ENCODE measurements around the gene GPR155.

DNA sequence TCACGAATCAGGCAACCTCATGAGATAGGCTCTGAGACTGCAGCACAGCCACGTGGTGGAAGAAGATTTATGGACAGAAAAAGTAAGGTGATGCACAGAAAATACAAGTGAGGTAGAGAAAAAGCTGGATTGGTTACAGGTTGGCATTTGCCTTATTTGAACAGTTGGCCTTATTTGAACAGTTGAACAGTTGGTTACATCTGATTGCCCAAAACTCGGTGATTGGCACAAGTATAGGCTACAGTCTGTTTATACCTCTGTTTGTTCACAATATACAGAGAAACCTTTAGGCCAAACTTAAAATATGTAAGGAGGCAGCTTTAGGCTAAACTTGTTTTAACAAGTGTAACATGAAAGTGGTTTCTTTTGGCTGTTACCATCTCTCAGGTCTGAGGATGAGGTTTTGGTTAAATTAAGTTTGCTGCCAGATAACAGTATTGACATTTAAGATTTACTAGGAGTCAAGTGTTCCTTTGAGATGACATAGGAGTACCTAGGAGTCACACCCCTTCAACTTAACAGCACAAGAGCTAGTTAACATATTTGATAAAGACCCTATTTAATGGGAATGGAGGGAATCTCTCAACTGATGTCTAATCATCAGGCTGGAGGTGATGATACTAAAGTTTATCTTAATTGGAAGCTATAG, 16.5 kb upstream of the GPR155 start:
- TF ChIP-seq POLR2AphosphoS5 (IDR thresholded peaks at IDR 0.05; ENCODE audit: low read depth, low read length) (no peak), CTCF (IDR thresholded peaks at IDR 0.05) (no peak)
- TF ChIP-seq, protein P1, sequence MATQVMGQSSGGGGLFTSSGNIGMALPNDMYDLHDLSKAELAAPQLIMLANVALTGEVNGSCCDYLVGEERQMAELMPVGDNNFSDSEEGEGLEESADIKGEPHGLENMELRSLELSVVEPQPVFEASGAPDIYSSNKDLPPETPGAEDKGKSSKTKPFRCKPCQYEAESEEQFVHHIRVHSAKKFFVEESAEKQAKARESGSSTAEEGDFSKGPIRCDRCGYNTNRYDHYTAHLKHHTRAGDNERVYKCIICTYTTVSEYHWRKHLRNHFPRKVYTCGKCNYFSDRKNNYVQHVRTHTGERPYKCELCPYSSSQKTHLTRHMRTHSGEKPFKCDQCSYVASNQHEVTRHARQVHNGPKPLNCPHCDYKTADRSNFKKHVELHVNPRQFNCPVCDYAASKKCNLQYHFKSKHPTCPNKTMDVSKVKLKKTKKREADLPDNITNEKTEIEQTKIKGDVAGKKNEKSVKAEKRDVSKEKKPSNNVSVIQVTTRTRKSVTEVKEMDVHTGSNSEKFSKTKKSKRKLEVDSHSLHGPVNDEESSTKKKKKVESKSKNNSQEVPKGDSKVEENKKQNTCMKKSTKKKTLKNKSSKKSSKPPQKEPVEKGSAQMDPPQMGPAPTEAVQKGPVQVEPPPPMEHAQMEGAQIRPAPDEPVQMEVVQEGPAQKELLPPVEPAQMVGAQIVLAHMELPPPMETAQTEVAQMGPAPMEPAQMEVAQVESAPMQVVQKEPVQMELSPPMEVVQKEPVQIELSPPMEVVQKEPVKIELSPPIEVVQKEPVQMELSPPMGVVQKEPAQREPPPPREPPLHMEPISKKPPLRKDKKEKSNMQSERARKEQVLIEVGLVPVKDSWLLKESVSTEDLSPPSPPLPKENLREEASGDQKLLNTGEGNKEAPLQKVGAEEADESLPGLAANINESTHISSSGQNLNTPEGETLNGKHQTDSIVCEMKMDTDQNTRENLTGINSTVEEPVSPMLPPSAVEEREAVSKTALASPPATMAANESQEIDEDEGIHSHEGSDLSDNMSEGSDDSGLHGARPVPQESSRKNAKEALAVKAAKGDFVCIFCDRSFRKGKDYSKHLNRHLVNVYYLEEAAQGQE (IDR thresholded peaks at IDR 0.05; ENCODE audit: insufficient read depth in 1 of 2, low read depth in 2 of 2, low read length in 1 of 2) = no peak
